HUES6 (cell line): ENCODE measurements around the gene TRIO.

Experiments used
- H3K27ac ChIP-seq: 2 replicates; pipeline ENCODE4 v1.7.0; 2013; ENCODE audit warnings: low read depth, mild to moderate bottlenecking, low read length, inconsistent platforms
- H3K27me3 ChIP-seq: 2 replicates; pipeline ENCODE4 v1.6.1; 2013; ENCODE audit warnings: low read length; ENCODE audit not compliant: control insufficient read depth, insufficient read depth
- H3K36me3 ChIP-seq: 2 replicates; pipeline ENCODE4 v1.6.1; 2013; ENCODE audit warnings: low read length; ENCODE audit not compliant: control insufficient read depth, insufficient read depth
- H3K4me1 ChIP-seq: 2 replicates; pipeline ENCODE4 v1.6.1; 2013; ENCODE audit warnings: low read length; ENCODE audit not compliant: control insufficient read depth, insufficient read depth
- H3K4me3 ChIP-seq: 2 replicates; pipeline ENCODE4 v1.5.1; 2013; ENCODE audit warnings: low read depth, low read length
- H3K9ac ChIP-seq: one replicate; pipeline ENCODE4 v1.6.1; 2013; ENCODE audit warnings: mild to moderate bottlenecking, low read length
- H3K9me3 ChIP-seq: 2 replicates; pipeline ENCODE4 v1.6.1; 2013; ENCODE audit warnings: low read depth, low read length; ENCODE audit not compliant: control insufficient read depth, insufficient read depth

Gene TRIO

GRCh38 chr5:14410394-14411201, 267.5 kb downstream of the TRIO start:
- peaks cover 85% of the 10 kb centered on the region for H3K36me3 ChIP-seq
- H3K4me3 ChIP-seq = no peak overlapping the region
- H3K27me3 ChIP-seq = no peaks in the 10 kb centered on the region
- no peak overlapping the region for H3K9ac ChIP-seq
- peaks cover 17% of the 10 kb centered on the region for H3K4me1 ChIP-seq
- H3K27ac ChIP-seq = 0 out of 2 replicates have a peak overlapping the region, but pooled peaks have one; percentile 28
- no peaks in the 10 kb centered on the region for H3K9me3 ChIP-seq

GRCh38 chr5:14411216-14411615, 268.1 kb downstream of the TRIO start:
- Histone ChIP-seq H3K36me3 (peaks cover 80% of the 10 kb centered on the region), H3K4me1 (peaks cover 23% of the 10 kb centered on the region), H3K27ac (0 out of 2 replicates have a peak overlapping the region, but pooled peaks have one; percentile 28)

GRCh38 chr5:14413331-14413750, 270.2 kb downstream of the TRIO start:
- Histone ChIP-seq H3K4me1 (peaks cover 44% of the 10 kb centered on the region), H3K36me3 (peaks cover 59% of the 10 kb centered on the region), H3K27ac (no peak overlapping the region)

More at GRCh38 chr5:14411216-14411615, 268.1 kb downstream of the TRIO start:
- Histone ChIP-seq H3K9ac (no peak overlapping the region), H3K4me3 (no peak overlapping the region), H3K9me3 (no peaks in the 10 kb centered on the region), H3K27me3 (no peaks in the 10 kb centered on the region)

GRCh38 chr5:14414007-14414406, 270.9 kb downstream of the TRIO start:
- H3K36me3 ChIP-seq = peaks cover 56% of the 10 kb centered on the region
- H3K9me3 ChIP-seq = no peaks in the 10 kb centered on the region

More at GRCh38 chr5:14413331-14413750, 270.2 kb downstream of the TRIO start:
- H3K27me3 ChIP-seq = no peaks in the 10 kb centered on the region
- H3K9me3 ChIP-seq = no peaks in the 10 kb centered on the region
- no peak overlapping the region for H3K4me3 ChIP-seq
- no peak overlapping the region for H3K9ac ChIP-seq

GRCh38 chr5:14414656-14415023, 271.5 kb downstream of the TRIO start:
- H3K27me3 ChIP-seq = no peaks in the 10 kb centered on the region
- H3K4me1 ChIP-seq = peaks cover 52% of the 10 kb centered on the region
- no peak overlapping the region for H3K27ac ChIP-seq
- no peak overlapping the region for H3K4me3 ChIP-seq
- peaks cover 56% of the 10 kb centered on the region for H3K36me3 ChIP-seq
- H3K9me3 ChIP-seq = no peaks in the 10 kb centered on the region
- no peak overlapping the region for H3K9ac ChIP-seq

More at GRCh38 chr5:14414007-14414406, 270.9 kb downstream of the TRIO start:
- no peaks in the 10 kb centered on the region for H3K27me3 ChIP-seq
- H3K9ac ChIP-seq = no peak overlapping the region
- H3K4me3 ChIP-seq = no peak overlapping the region
- peaks cover 51% of the 10 kb centered on the region for H3K4me1 ChIP-seq
- H3K27ac ChIP-seq = no peak overlapping the region

- no peak overlapping the region for H3K9ac ChIP-seq
- H3K27ac ChIP-seq = no peak overlapping the region
- no peak overlapping the region for H3K4me3 ChIP-seq
- peaks cover 56% of the 10 kb centered on the region for H3K36me3 ChIP-seq
- peaks cover 52% of the 10 kb centered on the region for H3K4me1 ChIP-seq
- H3K27me3 ChIP-seq = no peaks in the 10 kb centered on the region
- H3K9me3 ChIP-seq = no peaks in the 10 kb centered on the region
These were observed 272.0 kb downstream of the TRIO start for GRCh38 chr5:14415024-14415697.

GRCh38 chr5:14415698-14416074, 272.5 kb downstream of the TRIO start:
- Histone ChIP-seq H3K36me3 (peaks cover 57% of the 10 kb centered on the region), H3K27ac (no peak overlapping the region), H3K9me3 (no peaks in the 10 kb centered on the region), H3K4me1 (peaks cover 52% of the 10 kb centered on the region), H3K27me3 (no peaks in the 10 kb centered on the region), H3K9ac (no peak overlapping the region), H3K4me3 (no peak overlapping the region)

- no peaks in the 10 kb centered on the region for H3K27me3 ChIP-seq
- H3K4me3 ChIP-seq = no peak overlapping the region
- H3K27ac ChIP-seq = peak overlapping the region; percentile 73; the same call in 1 of the 2 replicates
- H3K36me3 ChIP-seq = peaks cover 52% of the 10 kb centered on the region
- peaks cover 52% of the 10 kb centered on the region for H3K4me1 ChIP-seq
- H3K9me3 ChIP-seq = no peaks in the 10 kb centered on the region
- no peak overlapping the region for H3K9ac ChIP-seq
These were observed 273.6 kb downstream of the TRIO start for GRCh38 chr5:14416621-14417275.

- no peak overlapping the region for H3K4me3 ChIP-seq
- H3K9me3 ChIP-seq = no peaks in the 10 kb centered on the region
- no peaks in the 10 kb centered on the region for H3K27me3 ChIP-seq
- peak overlapping the region; percentile 65 for H3K9ac ChIP-seq
- H3K4me1 ChIP-seq = peaks cover 52% of the 10 kb centered on the region
- peak overlapping the region; percentile 73; the same call in 1 of the 2 replicates for H3K27ac ChIP-seq
- peaks cover 56% of the 10 kb centered on the region for H3K36me3 ChIP-seq
These were observed 274.2 kb downstream of the TRIO start for GRCh38 chr5:14417276-14417730.

GRCh38 chr5:14417792-14418765, 274.9 kb downstream of the TRIO start:
- H3K9me3 ChIP-seq = no peaks in the 10 kb centered on the region
- H3K27ac ChIP-seq = peak overlapping the region; percentile 32; the same call in 1 of the 2 replicates
- H3K4me1 ChIP-seq = peaks cover 52% of the 10 kb centered on the region
- H3K27me3 ChIP-seq = no peaks in the 10 kb centered on the region
- peak overlapping the region; percentile 9; the same call in 1 of the 2 replicates for H3K4me3 ChIP-seq
- peak overlapping the region; percentile 65 for H3K9ac ChIP-seq
- H3K36me3 ChIP-seq = peaks cover 55% of the 10 kb centered on the region
